ENCODE data around the gene LRMDA. TPM values are rescaled to one million over a fixed set of nuclear protein-coding genes. Genes with fewer than 3 reads are reported as not detected.
A peak's percentile ranks its signal among the peaks of the same experiment; 100 is the strongest.

Gene LRMDA
- total and polyA plus RNA-seq, 7 donors: 1.0 to 5.7 (median 2.5) TPM

DNA sequence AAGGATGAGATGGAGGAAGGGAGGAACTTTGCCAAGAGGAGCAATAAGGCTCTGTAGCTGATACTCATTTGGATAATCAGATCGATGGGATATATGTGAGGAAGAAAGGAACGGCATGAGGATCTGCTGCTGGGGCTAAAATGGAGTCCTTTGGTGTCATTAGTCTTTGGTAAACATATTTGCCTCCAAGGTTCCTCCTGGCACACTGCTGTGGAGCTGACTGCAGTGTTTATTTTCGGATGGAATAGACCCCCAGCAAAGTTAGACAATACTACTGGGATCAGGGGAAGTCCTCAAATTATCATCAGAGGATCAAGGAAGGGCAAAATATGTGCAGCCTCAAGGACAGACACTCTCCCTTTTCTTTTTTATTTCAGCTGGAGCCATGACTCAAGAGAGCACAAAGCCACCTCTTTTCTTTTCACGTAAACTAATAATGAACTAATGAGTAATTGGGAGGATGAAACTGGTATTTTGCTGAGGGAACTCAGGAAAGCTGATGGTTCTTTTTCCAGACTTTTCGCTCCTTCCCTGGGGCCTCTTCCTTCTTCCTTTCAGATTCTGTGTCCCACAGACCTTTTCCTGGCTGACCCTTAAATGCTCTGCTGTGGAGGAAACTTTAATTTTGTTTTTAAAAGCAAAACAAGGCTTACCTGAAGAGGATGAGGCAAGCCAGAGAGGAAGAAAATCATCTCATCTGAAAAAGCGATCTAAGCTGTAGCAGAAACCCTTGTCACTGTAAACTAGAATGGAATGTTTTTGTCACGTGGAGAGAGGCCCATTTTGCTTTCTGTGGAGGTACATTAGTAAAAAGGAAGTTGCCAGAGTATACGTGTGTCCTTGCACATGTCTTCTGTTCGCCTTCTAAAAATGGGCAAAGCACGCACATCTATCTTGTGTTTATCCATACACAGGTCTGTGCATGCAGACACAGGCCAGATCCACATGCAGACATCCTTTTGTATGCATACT is 33.3 kb downstream of the LRMDA start:
- Histone ChIP-seq H3K4me1 (no peaks in the 10 kb centered on the region), H3K9me3 (no peaks in the 10 kb centered on the region), H3K27ac (no peak overlapping the region), H3K27me3 (ENCODE audit: insufficient read depth in 3 of 3, low read length in 2 of 3) (no peaks in the 10 kb centered on the region), H3K4me3 (no peak overlapping the region), H3K36me3 (ENCODE audit: insufficient read depth in 1 of 2, low read depth in 1 of 2) (no peaks in the 10 kb centered on the region)
- intact Hi-C loops (cut with DNase I): no loop called here
- ATAC-seq: no peak
- DNase-seq: no peak
- 66 to 72% (median 70%) methylated on average over 10 of the region's 10 CpGs for WGBS, 3 donors
- TF ChIP-seq, protein P1, sequence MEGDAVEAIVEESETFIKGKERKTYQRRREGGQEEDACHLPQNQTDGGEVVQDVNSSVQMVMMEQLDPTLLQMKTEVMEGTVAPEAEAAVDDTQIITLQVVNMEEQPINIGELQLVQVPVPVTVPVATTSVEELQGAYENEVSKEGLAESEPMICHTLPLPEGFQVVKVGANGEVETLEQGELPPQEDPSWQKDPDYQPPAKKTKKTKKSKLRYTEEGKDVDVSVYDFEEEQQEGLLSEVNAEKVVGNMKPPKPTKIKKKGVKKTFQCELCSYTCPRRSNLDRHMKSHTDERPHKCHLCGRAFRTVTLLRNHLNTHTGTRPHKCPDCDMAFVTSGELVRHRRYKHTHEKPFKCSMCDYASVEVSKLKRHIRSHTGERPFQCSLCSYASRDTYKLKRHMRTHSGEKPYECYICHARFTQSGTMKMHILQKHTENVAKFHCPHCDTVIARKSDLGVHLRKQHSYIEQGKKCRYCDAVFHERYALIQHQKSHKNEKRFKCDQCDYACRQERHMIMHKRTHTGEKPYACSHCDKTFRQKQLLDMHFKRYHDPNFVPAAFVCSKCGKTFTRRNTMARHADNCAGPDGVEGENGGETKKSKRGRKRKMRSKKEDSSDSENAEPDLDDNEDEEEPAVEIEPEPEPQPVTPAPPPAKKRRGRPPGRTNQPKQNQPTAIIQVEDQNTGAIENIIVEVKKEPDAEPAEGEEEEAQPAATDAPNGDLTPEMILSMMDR (IDR thresholded peaks at IDR 0.05): no peak

DNA sequence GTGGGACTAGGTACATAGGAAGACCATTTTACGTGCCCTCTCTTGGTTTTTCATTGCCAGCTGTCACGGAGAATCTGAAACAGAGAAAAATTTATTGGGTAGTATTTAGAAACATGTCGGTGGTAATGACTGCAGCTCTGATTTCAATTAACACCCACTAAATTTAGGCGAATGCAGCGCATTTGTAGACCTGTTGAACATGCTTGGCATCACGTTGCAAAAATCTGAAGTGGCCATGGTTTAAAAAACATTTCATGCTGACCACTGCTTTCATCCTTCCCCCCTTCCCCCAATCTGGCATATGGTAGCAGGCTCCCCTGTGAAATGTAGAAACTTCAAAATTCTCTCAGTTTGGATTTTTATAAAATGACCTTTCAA is 34.0 kb downstream of the LRMDA start:
- Histone ChIP-seq H3K9me3 (no peaks in the 10 kb centered on the region), H3K4me3 (no peak overlapping the region), H3K4me1 (no peaks in the 10 kb centered on the region), H3K27me3 (ENCODE audit: insufficient read depth in 3 of 3, low read length in 2 of 3) (no peaks in the 10 kb centered on the region), H3K36me3 (ENCODE audit: insufficient read depth in 1 of 2, low read depth in 1 of 2) (no peaks in the 10 kb centered on the region), H3K27ac (no peak overlapping the region)
- WGBS, 3 donors: 69 to 70% (median 69%) methylated on average over 6 of the region's 6 CpGs
- no peak for ATAC-seq
- intact Hi-C loops (cut with DNase I): no loop called here
- no peak for DNase-seq
- TF ChIP-seq, protein P1 (IDR thresholded peaks at IDR 0.05): no peak

DNA sequence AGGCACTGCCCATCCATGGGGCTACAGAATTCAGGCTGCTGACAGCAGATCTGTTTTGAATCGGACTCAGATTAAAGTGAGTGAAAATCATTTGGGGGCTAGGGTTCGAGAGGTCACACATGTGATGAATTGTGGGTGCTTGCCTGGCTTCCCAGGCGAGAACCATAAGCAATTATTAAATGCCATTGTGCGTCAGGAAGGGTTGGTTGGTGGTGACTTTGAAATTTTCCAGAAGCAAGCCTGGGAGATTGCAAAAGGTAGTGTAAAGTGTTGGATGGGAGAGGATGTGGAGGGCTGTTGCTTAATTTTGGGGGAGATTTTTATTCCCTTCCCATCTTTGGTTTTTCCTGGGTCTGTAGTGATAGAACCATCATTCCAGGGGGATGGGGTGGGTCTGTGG is 34.6 kb downstream of the LRMDA start:
- DNase-seq: no peak
- intact Hi-C loops (cut with DNase I): no loop called here
- Histone ChIP-seq H3K36me3 (ENCODE audit: insufficient read depth in 1 of 2, low read depth in 1 of 2) (no peaks in the 10 kb centered on the region), H3K4me3 (no peak overlapping the region), H3K9me3 (no peaks in the 10 kb centered on the region), H3K4me1 (no peaks in the 10 kb centered on the region), H3K27me3 (ENCODE audit: insufficient read depth in 3 of 3, low read length in 2 of 3) (no peaks in the 10 kb centered on the region), H3K27ac (no peak overlapping the region)
- TF ChIP-seq, protein P1 (IDR thresholded peaks at IDR 0.05): no peak
- WGBS, 3 donors: 85 to 88% (median 86%) methylated on average over 4 of the region's 4 CpGs
- ATAC-seq: no peak

DNA sequence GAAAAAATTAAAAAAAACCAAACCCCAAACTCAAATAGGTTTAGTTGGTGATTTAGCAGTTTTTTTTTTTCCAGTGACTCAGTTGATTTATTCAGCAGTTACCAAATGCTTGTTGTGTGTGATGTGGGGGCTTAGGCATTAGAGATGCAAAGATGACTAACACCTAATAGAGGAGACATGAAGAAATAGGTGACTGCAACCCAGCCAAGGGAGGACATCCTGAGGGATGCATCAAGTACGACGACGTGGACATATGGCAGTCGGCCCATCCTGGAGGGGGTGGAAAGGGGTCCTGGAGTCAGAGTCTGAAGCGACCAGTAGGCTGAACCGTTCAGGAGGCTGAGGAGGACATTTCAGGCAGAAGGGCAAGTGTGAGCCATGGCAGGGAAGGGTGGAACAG is 35.5 kb downstream of the LRMDA start:
- DNase-seq: peak in 1 of 2 donors; percentile 30
- no peaks in the 10 kb centered on the region for H3K27me3 ChIP-seq (ENCODE audit: insufficient read depth in 3 of 3, low read length in 2 of 3)
- no peaks in the 10 kb centered on the region for H3K36me3 ChIP-seq (ENCODE audit: insufficient read depth in 1 of 2, low read depth in 1 of 2)
- WGBS, 3 donors: 80 to 85% (median 84%) methylated on average over 6 of the region's 6 CpGs
- intact Hi-C loops (cut with DNase I): no loop called here
- H3K4me1 ChIP-seq: no peaks in the 10 kb centered on the region
- H3K4me3 ChIP-seq: no peak overlapping the region
- H3K27ac ChIP-seq: no peak overlapping the region
- TF ChIP-seq, protein P1 (IDR thresholded peaks at IDR 0.05): no peak
- ATAC-seq: no peak
- no peaks in the 10 kb centered on the region for H3K9me3 ChIP-seq
